K562 (cell line): ENCODE data around the gene DLGAP1. TPM values are rescaled to one million over a fixed set of nuclear protein-coding genes. Genes with fewer than 3 reads are reported as not detected.

Experiments
- ATF4 ChIP-seq: fragments of 450-650 bp; formaldehyde crosslinking; IDR thresholded peaks from 2 replicates; pipeline ENCODE4 v1.4.0; 2022; ENCODE audit warnings: mild to moderate bottlenecking, moderate library complexity
- CEBPG ChIP-seq, 3 experiments: fragments of 200-800 bp in 1 of 3; sonication (Bioruptor generic) in 1 of 3; sonication (generic) in 1 of 3; formaldehyde crosslinking in 1 of 3; IDR thresholded peaks in 2 of 3; conservative IDR thresholded peaks in 1 of 3; 2 replicates each; pipeline versions ENCODE4 v1.6.1 to v1.8.0; 2016 to 2022; ENCODE audit warnings: missing compliant biosample characterization in 2 of 3, missing genetic modification characterization in 2 of 3, mild to moderate bottlenecking in 1 of 3, missing genetic modification reagents in 1 of 3
- CLOCK ChIP-seq: fragments of 250-450 bp; sonication (Bioruptor Pico); IDR thresholded peaks from 2 replicates; pipeline ENCODE4 v1.4.0; 2020; ENCODE audit warnings: mild to moderate bottlenecking, moderate library complexity, borderline replicate concordance
- EP300 ChIP-seq: IDR thresholded peaks from 2 replicates; pipeline ENCODE4 v1.6.1; 2012; ENCODE audit warnings: low read length, improper control_type of control experiment
- GTF3C2 ChIP-seq: IDR thresholded peaks from 3 replicates; pipeline ENCODE4 v1.6.1; 2011; ENCODE audit warnings: borderline replicate concordance, mild to moderate bottlenecking, moderate library complexity; ENCODE audit not compliant: insufficient read length; ENCODE audit errors: extremely low read depth
- HIVEP1 ChIP-seq: fragments of 250-450 bp; sonication (Bioruptor Pico); IDR thresholded peaks from 2 replicates; pipeline ENCODE4 v1.4.0; 2020; ENCODE audit warnings: mild to moderate bottlenecking
- KDM5B ChIP-seq: fragments of 200-600 bp; sonication (generic); IDR thresholded peaks from 2 replicates; pipeline ENCODE4 v1.6.1; 2012; ENCODE audit warnings: low read depth, mild to moderate bottlenecking, moderate library complexity, low read length, control low read depth, inconsistent platforms; ENCODE audit not compliant: insufficient replicate concordance
- MCM3 ChIP-seq: fragments of 450-650 bp; IDR thresholded peaks from 2 replicates; pipeline ENCODE4 v1.6.1; 2016
- MTA2 ChIP-seq: fragments of 450-650 bp; IDR thresholded peaks from 2 replicates; pipeline ENCODE4 v1.6.1; 2016; ENCODE audit warnings: low read depth
- NR2F6 ChIP-seq: fragments of 450-650 bp; formaldehyde crosslinking; IDR thresholded peaks from 2 replicates; pipeline ENCODE4 v1.4.0; 2020; ENCODE audit warnings: mild to moderate bottlenecking
- PATZ1 ChIP-seq: fragments of 250-450 bp; sonication (Bioruptor Pico); IDR thresholded peaks from 2 replicates; pipeline ENCODE4 v1.5.0; 2020; ENCODE audit warnings: mild to moderate bottlenecking, borderline replicate concordance
- PHTF2 ChIP-seq: fragments of 250-450 bp; sonication (Bioruptor Pico); IDR thresholded peaks from 2 replicates; pipeline ENCODE4 v1.5.0; 2021; ENCODE audit warnings: mild to moderate bottlenecking
- POLR2AphosphoS5 ChIP-seq: IDR thresholded peaks from 2 replicates; pipeline ENCODE4 v1.6.1; 2011; ENCODE audit warnings: mild to moderate bottlenecking, low read depth, low read length, moderate library complexity; ENCODE audit not compliant: control insufficient read depth, insufficient read depth
- PTRF ChIP-seq: fragments of 450-650 bp; IDR thresholded peaks from 2 replicates; pipeline ENCODE4 v1.6.1; 2016; ENCODE audit warnings: mild to moderate bottlenecking, missing genetic modification characterization, missing compliant biosample characterization
- SOX6 ChIP-seq: fragments of 450-650 bp; IDR thresholded peaks from 2 replicates; pipeline ENCODE4 v1.6.1; 2014; ENCODE audit warnings: mild to moderate bottlenecking
- TEAD1 ChIP-seq, 2 experiments: fragments of 450-650 bp in 1 of 2; sonication (generic) in 1 of 2; formaldehyde crosslinking; IDR thresholded peaks; 2 replicates each; pipeline versions ENCODE4 v1.4.0 to v1.8.0; 2020 to 2022; ENCODE audit warnings: mild to moderate bottlenecking in 2 of 2, missing genetic modification reagents in 1 of 2
- ZNF444 ChIP-seq: fragments of 250-450 bp; sonication (Bioruptor Pico); IDR thresholded peaks from 2 replicates; pipeline ENCODE4 v1.4.0; 2020; ENCODE audit warnings: mild to moderate bottlenecking, moderate library complexity
- ZNF668 ChIP-seq: fragments of 250-450 bp; sonication (Bioruptor Pico); IDR thresholded peaks from 2 replicates; pipeline ENCODE4 v1.8.0; 2022; ENCODE audit warnings: mild to moderate bottlenecking, inconsistent platforms
- polyA plus RNA-seq, 8 experiments: library from polyadenylated mRNA; depleted of rRNA in 4 of 8; stranded (reverse) in 5 of 8; unstranded in 3 of 8; fragments of >200 nt; fragmentation: Nextera tagmentation in 2 of 8; fragmentation: Illumina TruSeq in 1 of 8; extraction: Ambion mirVana in 2 of 8; extraction: Trizol in 1 of 8; gene quantifications; 2 replicates each; pipeline versions ENCODE4 v1.2.1 to v1.2.3, GENCODE V29; 2011 to 2014; ENCODE audit warnings: inconsistent platforms in 1 of 8, missing spikeins in 1 of 8
- total RNA-seq, 7 experiments: library from RNA; depleted of rRNA in 6 of 7; stranded (reverse); fragments of >200 nt in 6 of 7; fragmentation: Illumina TruSeq in 2 of 7; extraction: Trizol in 2 of 7; gene quantifications; 2 replicates each; pipeline versions ENCODE4 v1.2.1 to v1.2.3, GENCODE V29; 2011 to 2021; ENCODE audit warnings: low replicate concordance in 1 of 7

The DLGAP1 gene
- total and polyA plus RNA-seq, 9 of the 15 experiments (the other 6 are each of a cell fraction or from before 2014, with no cell fraction given) = 0.04 to 0.22 (median 0.08) TPM

GRCh38 chr18:3603421-3604234 is 851.5 kb downstream of the DLGAP1 start (continued):
- TF ChIP-seq ATF4 = peak; percentile 97
- TF ChIP-seq PHTF2 = peak; percentile 95
- TF ChIP-seq MCM3 = no peak
- peak; percentile 72; the same call in 1 of the 2 replicates for TF ChIP-seq NR2F6 (CRISPR knock-in tag)
- peak; percentile 91 for TF ChIP-seq KDM5B
- TF ChIP-seq CEBPG (CRISPR knock-in tag; IDR thresholded peaks at IDR 0.05) = peak; percentile 98
- TF ChIP-seq CEBPG (tag; conservative IDR thresholded peaks at IDR 0.05 in 1 of 2, IDR thresholded peaks at IDR 0.05 in 1 of 2) = peak in 1 of 2 experiments; percentile 86; a peak in 2 of 4 replicates
- no peak for TF ChIP-seq PTRF (tag)
- TF ChIP-seq CLOCK = no peak; the same call in 1 of the 2 replicates
- peak; percentile 74 for TF ChIP-seq POLR2AphosphoS5
- TF ChIP-seq GTF3C2 = no peak
- peak; percentile 96 for TF ChIP-seq EP300
- TF ChIP-seq PATZ1 (CRISPR knock-in tag) = peak; percentile 83; the same call in 1 of the 2 replicates
- TF ChIP-seq MTA2 = no peak
- TF ChIP-seq SOX6 = no peak
- peak; percentile 9 for TF ChIP-seq ZNF444 (CRISPR knock-in tag)
- peak in 1 of 2 experiments; percentile 81; a peak in 2 of 4 replicates for TF ChIP-seq TEAD1 (CRISPR knock-in tag; IDR thresholded peaks at IDR 0.05)
- peak; percentile 47; the same call in 1 of the 2 replicates for TF ChIP-seq ZNF668 (CRISPR knock-in tag)
- TF ChIP-seq HIVEP1 (CRISPR knock-in tag) = 0 out of 2 replicates have a peak, but pooled peaks have one; percentile 5
